22Rv1 (cell line): ENCODE data around the gene ARRDC5.
"Not testable (repeated sequence)": the region's sequence is repeated elsewhere in the genome, so short reads cannot be mapped to it uniquely, and the experiment has no call there.

ENCODE experiments used
- H3K27ac ChIP-seq: fragments of 450-650 bp; 2 replicates; pipeline ENCODE4 v1.5.1; 2017
- ZFX ChIP-seq: fragments of 450-650 bp; IDR thresholded peaks from 2 replicates; pipeline ENCODE4 v1.6.1; 2017; ENCODE audit warnings: antibody characterized with exemption, borderline replicate concordance
- TF ChIP-seq, protein P1 (sequence below): fragments of 450-650 bp; IDR thresholded peaks from 2 replicates; pipeline ENCODE4 v1.5.1; 2017; ENCODE audit warnings: mild to moderate bottlenecking

Gene ARRDC5

DNA sequence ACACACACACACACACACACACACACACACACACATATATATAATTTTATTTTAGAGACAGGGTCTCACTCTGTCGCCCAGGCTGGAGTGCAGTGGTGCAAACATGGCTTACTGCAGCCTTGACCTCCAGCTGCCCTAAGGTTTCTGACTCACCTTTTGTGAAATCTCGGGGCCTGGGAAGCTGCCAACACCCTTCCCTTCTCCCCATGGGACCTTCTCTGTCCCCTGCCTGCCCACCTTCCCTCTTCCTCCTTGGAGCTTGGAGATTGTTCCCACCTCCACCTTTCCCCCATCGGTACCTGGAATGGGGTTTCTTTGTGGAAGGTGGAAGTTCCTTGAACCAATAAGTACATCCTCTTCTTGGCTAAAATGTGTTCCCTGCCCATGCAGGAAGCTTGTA is 6.3 kb downstream of the ARRDC5 start:
- TF ChIP-seq, protein P1, sequence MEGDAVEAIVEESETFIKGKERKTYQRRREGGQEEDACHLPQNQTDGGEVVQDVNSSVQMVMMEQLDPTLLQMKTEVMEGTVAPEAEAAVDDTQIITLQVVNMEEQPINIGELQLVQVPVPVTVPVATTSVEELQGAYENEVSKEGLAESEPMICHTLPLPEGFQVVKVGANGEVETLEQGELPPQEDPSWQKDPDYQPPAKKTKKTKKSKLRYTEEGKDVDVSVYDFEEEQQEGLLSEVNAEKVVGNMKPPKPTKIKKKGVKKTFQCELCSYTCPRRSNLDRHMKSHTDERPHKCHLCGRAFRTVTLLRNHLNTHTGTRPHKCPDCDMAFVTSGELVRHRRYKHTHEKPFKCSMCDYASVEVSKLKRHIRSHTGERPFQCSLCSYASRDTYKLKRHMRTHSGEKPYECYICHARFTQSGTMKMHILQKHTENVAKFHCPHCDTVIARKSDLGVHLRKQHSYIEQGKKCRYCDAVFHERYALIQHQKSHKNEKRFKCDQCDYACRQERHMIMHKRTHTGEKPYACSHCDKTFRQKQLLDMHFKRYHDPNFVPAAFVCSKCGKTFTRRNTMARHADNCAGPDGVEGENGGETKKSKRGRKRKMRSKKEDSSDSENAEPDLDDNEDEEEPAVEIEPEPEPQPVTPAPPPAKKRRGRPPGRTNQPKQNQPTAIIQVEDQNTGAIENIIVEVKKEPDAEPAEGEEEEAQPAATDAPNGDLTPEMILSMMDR = no peak
- TF ChIP-seq ZFX = no peak
- H3K27ac ChIP-seq = no peak overlapping the region

DNA sequence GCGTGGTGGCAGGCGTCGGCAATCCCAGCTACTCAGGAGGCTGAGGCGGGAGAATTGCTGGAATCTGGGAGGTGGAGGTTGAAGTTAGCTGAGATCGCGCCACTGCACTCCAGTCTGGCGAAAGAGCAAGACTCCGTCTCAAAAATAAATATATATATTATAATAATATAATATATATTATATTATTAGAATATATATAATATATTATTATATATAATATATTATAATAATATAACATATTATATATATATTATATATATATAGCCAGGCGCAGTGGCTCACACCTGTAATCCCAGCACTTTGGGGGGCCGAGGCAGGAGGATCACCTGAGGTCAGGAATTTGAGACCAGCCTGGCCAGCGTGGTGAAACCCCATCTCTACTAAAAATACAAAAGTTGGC is 9.7 kb downstream of the ARRDC5 start:
- not testable (repeated sequence) for H3K27ac ChIP-seq

DNA sequence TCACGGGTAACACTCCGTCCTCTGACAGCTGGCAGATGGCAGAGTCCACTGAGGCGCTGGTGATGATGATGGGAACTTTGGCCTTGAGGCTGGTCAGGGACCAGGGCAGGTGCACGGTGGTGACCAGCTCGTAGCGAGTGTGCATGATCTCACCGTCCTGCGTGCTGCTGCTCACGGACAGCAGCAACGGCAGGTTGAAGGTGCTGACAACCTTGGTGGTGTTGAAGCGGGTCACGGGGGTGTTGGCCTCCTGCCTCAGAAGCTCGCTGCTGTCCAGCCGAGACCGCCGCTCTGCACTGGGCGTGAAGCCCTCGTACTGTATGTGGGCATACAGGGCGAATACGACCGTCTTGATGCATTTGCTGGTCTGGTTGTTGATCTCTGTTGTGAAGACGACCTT is 11.6 kb downstream of the ARRDC5 start:
- H3K27ac ChIP-seq = no peak overlapping the region
- TF ChIP-seq, protein P1 = no peak
- TF ChIP-seq ZFX = no peak

DNA sequence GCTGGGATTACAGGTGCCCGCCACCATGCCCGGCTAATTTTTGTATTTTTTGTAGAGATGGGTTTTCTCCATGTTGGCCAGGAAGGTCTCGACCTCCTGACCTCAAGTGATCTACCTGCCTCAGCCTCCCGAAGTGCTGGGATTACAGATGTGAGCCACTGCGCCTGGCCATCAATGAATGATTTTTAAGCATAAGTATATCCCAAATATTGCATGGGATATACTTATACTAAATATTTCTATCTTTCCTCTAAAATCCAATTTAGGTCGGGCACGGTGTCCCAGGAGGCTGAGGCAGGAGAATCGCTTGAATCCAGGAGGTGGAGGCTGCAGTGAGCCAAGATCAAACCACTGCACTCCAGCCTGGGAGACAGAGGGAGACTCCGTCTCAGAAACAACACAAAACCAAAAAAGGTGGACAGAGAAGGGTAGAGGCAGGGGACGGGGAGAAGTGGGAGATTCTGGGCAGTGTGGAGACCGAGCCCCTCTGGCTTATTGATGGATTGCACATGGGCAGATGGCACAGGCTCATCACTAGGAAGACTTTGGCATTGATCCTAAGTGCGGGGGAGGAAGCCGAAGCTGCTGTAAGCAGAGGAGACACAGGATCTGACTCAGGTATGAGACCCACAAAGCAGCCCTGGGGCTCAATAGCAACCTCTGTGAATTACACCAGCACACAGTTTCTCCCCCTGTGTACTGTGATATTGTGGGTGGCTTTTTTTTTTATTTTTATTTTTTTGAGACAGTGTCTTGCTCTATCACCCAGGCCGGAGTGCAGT is 13.5 kb downstream of the ARRDC5 start:
- TF ChIP-seq, protein P1 = no peak
- no peak for TF ChIP-seq ZFX
- no peak overlapping the region for H3K27ac ChIP-seq

DNA sequence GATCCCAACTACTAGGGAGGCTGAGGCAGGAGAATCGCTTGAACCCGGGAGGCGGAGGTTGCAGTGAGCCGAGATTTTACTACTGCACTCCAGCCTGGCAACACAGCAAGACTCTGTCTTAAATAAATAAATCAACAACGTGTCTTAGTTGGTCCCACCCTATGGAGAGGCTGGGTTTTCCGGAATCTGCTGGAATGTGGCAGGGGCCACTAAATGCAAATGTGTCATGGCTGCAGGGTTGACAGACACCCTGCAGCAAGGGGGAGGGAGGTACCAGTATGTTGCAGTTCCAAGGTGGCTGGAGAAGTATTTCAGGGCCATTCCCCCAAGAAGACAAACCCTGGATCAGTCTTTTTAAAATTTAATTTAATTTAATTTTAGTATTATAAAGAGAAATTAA is 14.9 kb downstream of the ARRDC5 start:
- not testable (repeated sequence) for H3K27ac ChIP-seq

DNA sequence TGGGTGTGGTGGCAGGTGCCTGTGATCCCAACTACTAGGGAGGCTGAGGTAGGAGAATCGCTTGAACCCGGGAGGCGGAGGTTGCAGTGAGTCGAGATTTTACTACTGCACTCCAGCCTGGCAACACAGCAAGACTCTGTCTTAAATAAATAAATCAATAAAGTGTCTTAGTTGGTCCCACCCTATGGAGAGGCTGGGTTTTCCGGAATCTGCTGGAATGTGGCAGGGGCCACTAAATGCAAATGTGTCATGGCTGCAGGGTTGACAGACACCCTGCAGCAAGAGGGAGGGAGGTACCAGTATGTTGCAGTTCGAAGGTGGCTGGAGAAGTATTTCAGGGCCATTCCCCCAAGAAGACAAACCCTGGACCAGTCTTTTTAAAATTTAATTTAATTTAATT is 17.7 kb downstream of the ARRDC5 start:
- H3K27ac ChIP-seq = not testable (repeated sequence)

DNA sequence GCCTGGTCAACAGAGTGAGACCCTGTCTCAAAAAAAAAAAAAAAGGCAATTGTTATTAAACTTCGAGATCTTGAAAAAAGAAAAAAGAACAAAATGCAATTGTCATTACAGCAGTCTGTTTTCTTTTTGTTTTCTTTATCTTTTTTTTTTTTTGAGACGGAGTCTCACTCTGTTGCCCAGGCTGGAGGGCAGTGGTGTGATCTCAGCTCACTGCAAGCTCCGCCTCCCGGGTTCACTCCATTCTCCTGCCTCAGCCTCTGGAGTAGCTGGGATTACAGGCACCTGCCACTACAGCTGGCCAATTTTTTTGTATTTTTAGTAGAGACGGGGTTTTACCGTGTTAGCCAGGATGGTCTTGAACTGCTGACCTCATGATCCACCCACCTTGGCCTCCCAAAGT is 19.8 kb downstream of the ARRDC5 start:
- not testable (repeated sequence) for H3K27ac ChIP-seq

DNA sequence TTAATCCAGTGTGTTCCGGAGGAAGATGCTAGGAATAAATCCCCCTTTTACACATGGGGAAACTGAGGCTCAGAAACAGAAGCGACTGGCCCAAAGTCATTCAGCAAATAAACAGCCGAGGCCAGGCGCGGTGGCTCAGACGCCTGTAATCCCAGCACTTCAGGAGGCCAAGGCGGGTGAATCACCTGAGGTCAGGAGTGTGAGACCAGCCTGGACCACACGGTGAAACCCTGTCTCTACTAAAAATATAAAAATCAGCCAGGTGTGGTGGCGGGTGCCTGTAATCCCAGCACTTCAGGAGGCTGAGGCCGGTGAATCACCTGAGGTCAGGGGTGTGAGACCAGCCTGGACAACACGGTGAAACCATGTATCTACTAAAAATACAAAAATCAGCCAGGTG is 23.7 kb downstream of the ARRDC5 start:
- no peak for TF ChIP-seq ZFX
- TF ChIP-seq, protein P1 = no peak
- no peak overlapping the region for H3K27ac ChIP-seq

DNA sequence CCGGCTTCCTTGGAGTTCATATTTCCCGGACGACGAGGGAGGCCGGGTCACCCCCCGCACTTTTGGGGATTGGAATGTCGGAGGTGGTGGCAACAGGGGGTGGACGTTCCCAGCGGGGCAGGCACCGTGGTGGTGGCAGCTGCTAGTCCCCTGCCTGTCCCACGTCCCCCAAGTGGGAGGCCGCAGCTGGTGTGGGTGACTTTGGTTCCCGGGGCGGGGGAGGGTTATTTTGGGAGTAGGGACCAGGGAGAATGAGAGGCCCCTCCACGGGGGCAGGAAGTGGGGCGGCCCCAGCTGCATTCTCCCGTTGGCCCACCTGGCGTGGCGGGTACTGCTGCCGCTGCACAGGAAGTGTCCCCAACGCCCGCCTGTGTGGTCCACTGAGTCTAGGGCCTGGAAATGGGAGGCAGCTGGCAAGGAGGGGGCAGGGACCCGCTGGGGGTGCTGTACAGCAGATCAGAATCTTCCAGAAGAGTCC is 24.2 kb downstream of the ARRDC5 start:
- H3K27ac ChIP-seq = no peak overlapping the region
- TF ChIP-seq ZFX = no peak
- TF ChIP-seq, protein P1 = no peak
